Measurements from ENCODE around the gene TAOK1.
A peak's percentile ranks its signal among the peaks of the same experiment; 100 is the strongest.

Gene TAOK1

DNA sequence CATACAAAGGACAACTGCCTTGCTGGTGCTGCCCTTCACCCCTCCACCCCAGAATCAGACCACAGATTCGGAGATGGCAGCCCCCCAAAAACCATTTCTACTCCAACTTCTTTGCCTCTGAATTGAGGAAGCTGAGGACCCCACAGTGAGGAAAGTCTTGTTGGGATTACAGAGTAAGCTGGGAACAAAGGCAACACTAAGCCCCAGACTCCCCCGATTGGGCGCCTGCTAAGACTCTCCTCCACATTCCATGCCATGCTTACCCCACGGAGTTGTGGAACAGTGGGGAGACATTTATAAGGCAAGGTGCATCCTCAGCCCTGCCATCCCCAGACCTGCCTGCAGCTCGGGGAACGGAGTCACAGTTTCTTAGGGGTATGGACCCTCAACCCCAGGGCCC is 197.4 kb downstream of the TAOK1 start (continued):
- TF ChIP-seq ZBTB7A (tag by site-specific recombination; IDR thresholded peaks at IDR 0.05; ENCODE audit: low read depth) = no peak
- TF ChIP-seq, protein P1, sequence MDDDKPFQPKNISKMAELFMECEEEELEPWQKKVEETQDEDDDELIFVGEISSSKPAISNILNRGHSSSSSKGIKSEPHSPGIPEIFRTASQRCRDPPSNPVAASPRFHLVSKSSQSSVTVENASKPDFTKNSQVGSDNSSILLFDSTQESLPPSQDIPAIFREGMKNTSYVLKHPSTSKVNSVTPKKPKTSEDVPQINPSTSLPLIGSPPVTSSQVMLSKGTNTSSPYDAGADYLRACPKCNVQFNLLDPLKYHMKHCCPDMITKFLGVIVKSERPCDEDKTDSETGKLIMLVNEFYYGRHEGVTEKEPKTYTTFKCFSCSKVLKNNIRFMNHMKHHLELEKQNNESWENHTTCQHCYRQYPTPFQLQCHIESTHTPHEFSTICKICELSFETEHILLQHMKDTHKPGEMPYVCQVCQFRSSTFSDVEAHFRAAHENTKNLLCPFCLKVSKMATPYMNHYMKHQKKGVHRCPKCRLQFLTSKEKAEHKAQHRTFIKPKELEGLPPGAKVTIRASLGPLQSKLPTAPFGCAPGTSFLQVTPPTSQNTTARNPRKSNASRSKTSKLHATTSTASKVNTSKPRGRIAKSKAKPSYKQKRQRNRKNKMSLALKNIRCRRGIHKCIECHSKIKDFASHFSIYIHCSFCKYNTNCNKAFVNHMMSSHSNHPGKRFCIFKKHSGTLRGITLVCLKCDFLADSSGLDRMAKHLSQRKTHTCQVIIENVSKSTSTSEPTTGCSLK (tag by site-specific recombination; IDR thresholded peaks at IDR 0.05) = no peak

DNA sequence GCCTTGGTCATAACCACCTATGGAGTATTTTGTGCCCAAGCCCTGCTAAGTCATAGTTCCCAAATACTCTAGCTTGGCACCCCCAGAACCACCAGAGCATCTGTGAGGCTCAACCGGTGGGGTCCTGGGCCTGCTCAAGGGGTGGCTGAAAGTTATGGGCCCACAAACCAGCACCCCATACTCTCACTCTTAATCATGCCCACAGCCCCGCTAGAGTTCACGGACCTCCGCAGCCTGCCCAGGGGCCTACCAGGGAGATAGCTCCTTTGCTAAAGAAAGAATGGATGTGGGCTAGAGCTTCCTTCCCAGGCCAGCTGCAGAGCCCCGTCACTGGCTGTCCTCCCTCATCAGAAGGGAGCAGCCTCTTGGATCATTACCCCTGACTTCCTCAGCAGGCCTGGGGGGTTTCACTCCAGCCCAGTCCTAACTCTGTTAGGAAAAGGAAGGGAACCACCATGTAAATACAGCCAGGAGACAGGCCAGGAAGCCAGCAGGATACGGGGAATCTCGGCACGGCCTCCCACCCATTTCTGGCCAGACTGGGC is 197.9 kb downstream of the TAOK1 start:
- ChIA-PET CTCF (interaction anchor here (0.6 to 1.8 kb wide), 7 partner anchors 8 to 439 kb away, joined by 3 to 7 read pairs (median 4); partner anchors contain the start of gene CORO6), POLR2A (interaction anchor here (0.7 to 1.8 kb wide), 6 partner anchors 12 to 294 kb away, joined by 3 to 8 read pairs (median 4); partner anchors contain the start of genes NUFIP2 and TP53I13)
- H3K27ac ChIP-seq (ENCODE audit: extremely low read depth, low read depth, low read length) = peak overlapping the region; percentile 55

GRCh38 chr17:29588562-29589411 is 198.6 kb downstream of the TAOK1 start:
- peak overlapping the region; percentile 86 for H3K4me3 ChIP-seq (ENCODE audit: low read depth, low read length)
- no peaks in the 10 kb centered on the region for H3K9me3 ChIP-seq (ENCODE audit: control insufficient read depth, insufficient read depth, low read depth, low read length)
- POLR2A ChIA-PET = interaction anchor here (0.7 to 1.8 kb wide), 6 partner anchors 12 to 295 kb away, joined by 3 to 8 read pairs (median 4); partner anchors contain the start of genes NUFIP2 and TP53I13
- peaks cover 23% of the 10 kb centered on the region for H3K4me1 ChIP-seq (ENCODE audit: control insufficient read depth, insufficient read depth, low read length)
- CTCF ChIA-PET = interaction anchor here (0.6 to 1.8 kb wide), 6 partner anchors 8 to 439 kb away, joined by 3 to 7 read pairs (median 4); partner anchors contain the start of gene CORO6
- peak overlapping the region; percentile 55 for H3K27ac ChIP-seq (ENCODE audit: extremely low read depth, low read depth, low read length)
- peaks cover 0 to 16% of the 10 kb centered on the region in 2 experiments; a peak in 1 of 3 replicates for H3K36me3 ChIP-seq (ENCODE audit: control insufficient read depth in 2 of 2, insufficient read depth in 1 of 2, low read length in 2 of 2)
- TF ChIP-seq ZNF211 (tag by site-specific recombination; IDR thresholded peaks at IDR 0.05; ENCODE audit: low read depth) (no peak), HOXC10 (CRISPR knock-in tag; IDR thresholded peaks at IDR 0.05) (no peak), ZNF600 (tag by site-specific recombination; IDR thresholded peaks at IDR 0.05) (peak; percentile 53; the same call in 1 of the 2 replicates), WT1 (tag by site-specific recombination; IDR thresholded peaks at IDR 0.05) (no peak), ZSCAN23 (tag by site-specific recombination; IDR thresholded peaks at IDR 0.05) (no peak), MYNN (tag by site-specific recombination; IDR thresholded peaks at IDR 0.05; ENCODE audit: borderline replicate concordance) (no peak), ZFHX2 (tag by site-specific recombination; conservative IDR thresholded peaks at IDR 0.05) (peak; percentile 97), ZNF701 (tag by site-specific recombination; IDR thresholded peaks at IDR 0.05) (no peak), ZNF2 (tag by site-specific recombination; IDR thresholded peaks at IDR 0.05) (no peak), SCRT1 (tag by site-specific recombination; IDR thresholded peaks at IDR 0.05; ENCODE audit: borderline replicate concordance) (no peak), ZNF394 (tag by site-specific recombination; IDR thresholded peaks at IDR 0.05; ENCODE audit: borderline replicate concordance) (peak; percentile 78; the same call in 1 of the 2 replicates), ZNF24 (tag by site-specific recombination; IDR thresholded peaks at IDR 0.05) (no peak), TSHZ1 (tag by site-specific recombination; IDR thresholded peaks at IDR 0.05; ENCODE audit: borderline replicate concordance) (no peak), ZNF214 (tag by site-specific recombination; IDR thresholded peaks at IDR 0.05; ENCODE audit: borderline replicate concordance) (no peak), ZNF621 (tag by site-specific recombination; IDR thresholded peaks at IDR 0.05) (no peak), KLF16 (tag by site-specific recombination; IDR thresholded peaks at IDR 0.05) (peak; percentile 72), ZNF677 (tag by site-specific recombination; IDR thresholded peaks at IDR 0.05) (0 out of 2 replicates have a peak, but pooled peaks have one; percentile 54), SP7 (tag by site-specific recombination; IDR thresholded peaks at IDR 0.05) (peak; percentile 35; the same call in 1 of the 2 replicates), ZNF132 (tag by site-specific recombination; IDR thresholded peaks at IDR 0.05; ENCODE audit: borderline replicate concordance) (no peak), ZNF169 (tag by site-specific recombination; IDR thresholded peaks at IDR 0.05) (no peak)
- TF ChIP-seq, protein P2, sequence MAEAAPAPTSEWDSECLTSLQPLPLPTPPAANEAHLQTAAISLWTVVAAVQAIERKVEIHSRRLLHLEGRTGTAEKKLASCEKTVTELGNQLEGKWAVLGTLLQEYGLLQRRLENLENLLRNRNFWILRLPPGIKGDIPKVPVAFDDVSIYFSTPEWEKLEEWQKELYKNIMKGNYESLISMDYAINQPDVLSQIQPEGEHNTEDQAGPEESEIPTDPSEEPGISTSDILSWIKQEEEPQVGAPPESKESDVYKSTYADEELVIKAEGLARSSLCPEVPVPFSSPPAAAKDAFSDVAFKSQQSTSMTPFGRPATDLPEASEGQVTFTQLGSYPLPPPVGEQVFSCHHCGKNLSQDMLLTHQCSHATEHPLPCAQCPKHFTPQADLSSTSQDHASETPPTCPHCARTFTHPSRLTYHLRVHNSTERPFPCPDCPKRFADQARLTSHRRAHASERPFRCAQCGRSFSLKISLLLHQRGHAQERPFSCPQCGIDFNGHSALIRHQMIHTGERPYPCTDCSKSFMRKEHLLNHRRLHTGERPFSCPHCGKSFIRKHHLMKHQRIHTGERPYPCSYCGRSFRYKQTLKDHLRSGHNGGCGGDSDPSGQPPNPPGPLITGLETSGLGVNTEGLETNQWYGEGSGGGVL (tag by site-specific recombination; IDR thresholded peaks at IDR 0.05) = peak; percentile 77

More for the DNA sequence above, 197.9 kb downstream of the TAOK1 start:
- Histone ChIP-seq H3K4me3 (ENCODE audit: low read depth, low read length) (peak overlapping the region; percentile 86), H3K4me1 (ENCODE audit: control insufficient read depth, insufficient read depth, low read length) (peaks cover 23% of the 10 kb centered on the region), H3K9me3 (ENCODE audit: control insufficient read depth, insufficient read depth, low read depth, low read length) (no peaks in the 10 kb centered on the region), H3K36me3 (ENCODE audit: control insufficient read depth in 2 of 2, insufficient read depth in 1 of 2, low read length in 2 of 2) (peaks cover 0 to 23% of the 10 kb centered on the region in 2 experiments; a peak in 1 of 3 replicates)
- TF ChIP-seq ZNF48 (tag by site-specific recombination; IDR thresholded peaks at IDR 0.05) = no peak
- peak; percentile 36; the same call in 1 of the 2 replicates for TF ChIP-seq ZNF10 (tag by site-specific recombination; IDR thresholded peaks at IDR 0.05)

Data from HEK293 (cell line).